Mucosa of descending colon (tissue), 3 donors: ENCODE measurements around the gene PGGT1B. TPM values are rescaled to one million over a fixed set of nuclear protein-coding genes. Genes with fewer than 3 reads are reported as not detected.

ENCODE experiments used
- ATAC-seq: fragments of 200-7000 bp; cut with Tn5 transposase; one replicate; pipeline ENCODE4 v1.9.1; 2020; ENCODE audit warnings: mild to moderate bottlenecking, moderate library complexity
- DNase-seq, 3 donors: peaks; one replicate each; pipeline ENCODE4 v3.0.0-alpha.2; 2020
- H3K36me3 ChIP-seq: fragments of 200-600 bp; one replicate; pipeline ENCODE4 v1.8.0; 2021; ENCODE audit warnings: low read depth, mild to moderate bottlenecking
- H3K4me1 ChIP-seq: fragments of 200-600 bp; one replicate; pipeline ENCODE4 v1.8.0; 2021; ENCODE audit warnings: low read depth, mild to moderate bottlenecking
- H3K4me3 ChIP-seq: fragments of 200-600 bp; one replicate; pipeline ENCODE4 v1.8.0; 2021; ENCODE audit warnings: mild to moderate bottlenecking
- H3K9me3 ChIP-seq: fragments of 200-600 bp; one replicate; pipeline ENCODE4 v1.8.0; 2021; ENCODE audit warnings: mild to moderate bottlenecking
- CTCF ChIP-seq: fragments of 200-600 bp; IDR thresholded peaks from one replicate; pipeline ENCODE4 v1.8.0; 2022; ENCODE audit warnings: antibody characterized with exemption, mild to moderate bottlenecking
- intact Hi-C, 2 donors: fragments of 100-400 bp; cut with DNase I in 1 of 2; cut with micrococcal nuclease in 1 of 2; formaldehyde crosslinking; loops; one replicate each; pipeline versions ENCODE4 v1.11.0 to v1.11.1; 2022; cut with DNase I, micrococcal nuclease
- total RNA-seq, 3 donors: library from RNA; stranded (reverse); fragmentation: NEBNext Ultra II Directional in 2 of 3; extraction: Animal tissue kit (Norgen Biotek cat#: 25700) in 2 of 3; gene quantifications; one replicate each; pipeline versions ENCODE4 v1.2.1 to v1.2.4, GENCODE V29; 2021 to 2023
- donor health status: DM: no; HTN: no; CAD: no; lungs with moderate emphysema.
- donor health status: DM: no; HTN: no; CAD: no.
- donor health status: DM: no; HTN: yes; CAD: no.

Gene PGGT1B
- total RNA-seq, 3 donors from 2014 or later: 62.1 to 75.8 (median 72.6) TPM

GRCh38 chr5:115271295-115272050 lies 8.8 kb upstream of the PGGT1B start:
- H3K4me1 ChIP-seq: peaks cover 16% of the 10 kb centered on the region
- no peaks in the 10 kb centered on the region for H3K36me3 ChIP-seq
- ATAC-seq: no peak
- no peak overlapping the region for H3K4me3 ChIP-seq
- DNase-seq: no peak
- H3K9me3 ChIP-seq: no peaks in the 10 kb centered on the region
- TF ChIP-seq CTCF: no peak
- intact Hi-C loops: no loop called here

- intact Hi-C loops: no loop called here
- Histone ChIP-seq H3K4me3 (no peak overlapping the region), H3K9me3 (no peaks in the 10 kb centered on the region), H3K36me3 (no peaks in the 10 kb centered on the region), H3K4me1 (peaks cover 6% of the 10 kb centered on the region)
- no peak for ATAC-seq
- no peak for TF ChIP-seq CTCF
- no peak for DNase-seq
Observed at GRCh38 chr5:115267617-115268016, 4.9 kb upstream of the PGGT1B start.

- Histone ChIP-seq H3K4me1 (peaks cover 18% of the 10 kb centered on the region), H3K9me3 (no peaks in the 10 kb centered on the region), H3K4me3 (no peak overlapping the region), H3K36me3 (no peaks in the 10 kb centered on the region)
- DNase-seq (no peak), ATAC-seq (no peak)
- intact Hi-C loops: no loop called here
- TF ChIP-seq CTCF: no peak
Observed at GRCh38 chr5:115265220-115265619, 2.5 kb upstream of the PGGT1B start.

- Histone ChIP-seq H3K9me3 (no peaks in the 10 kb centered on the region), H3K4me3 (no peak overlapping the region), H3K36me3 (no peaks in the 10 kb centered on the region), H3K4me1 (peaks cover 18% of the 10 kb centered on the region)
- ATAC-seq (no peak), DNase-seq (no peak)
- intact Hi-C loops: no loop called here
- no peak for TF ChIP-seq CTCF
Observed at GRCh38 chr5:115264786-115265185, 2.1 kb upstream of the PGGT1B start.

GRCh38 chr5:115263078-115263380 lies 352 bp upstream of the PGGT1B start:
- intact Hi-C loops: no loop called here

More at GRCh38 chr5:115263078-115263380, 352 bp upstream of the PGGT1B start:
- Histone ChIP-seq H3K9me3 (no peaks in the 10 kb centered on the region), H3K36me3 (no peaks in the 10 kb centered on the region), H3K4me1 (peaks cover 18% of the 10 kb centered on the region), H3K4me3 (peak overlapping the region; percentile 58)
- ATAC-seq (no peak), DNase-seq (no peak)
- no peak for TF ChIP-seq CTCF
